Stimulated activated effector memory CD8-positive, alpha-beta T cell treated with anti-CD3 and anti-CD28 coated beads, Interleukin-12 subunit alpha, Interleukin-12 subunit beta, amount 100 ng/mL, for 72 hours (primary cell): ENCODE results near the gene TSPAN16.

ENCODE experiments used
- ATAC-seq: fragments of 150-1000 bp; cut with Tn5 transposase; 2 replicates; pipeline ENCODE4 v1.10.0; 2021
- DNase-seq, 2 donors: peaks; one replicate each; pipeline ENCODE4 v3.0.0; 2021 to 2022; ENCODE audit warnings: low spot score in 2 of 2
- H3K27ac Mint-ChIP-seq: one replicate; pipeline ENCODE4 v1.8.0; 2022; ENCODE audit warnings: mild to moderate bottlenecking, mixed read lengths
- H3K36me3 Mint-ChIP-seq: one replicate; pipeline ENCODE4 v1.8.0; 2022; ENCODE audit warnings: mild to moderate bottlenecking, mixed read lengths
- H3K4me1 Mint-ChIP-seq: one replicate; pipeline ENCODE4 v1.8.0; 2022; ENCODE audit warnings: mixed read lengths
- H3K4me3 Mint-ChIP-seq: one replicate; pipeline ENCODE4 v1.8.0; 2022; ENCODE audit warnings: mild to moderate bottlenecking, mixed read lengths
- H3K9me3 Mint-ChIP-seq: one replicate; pipeline ENCODE4 v1.8.0; 2022; ENCODE audit warnings: mixed read lengths

TSPAN16 gene

DNA sequence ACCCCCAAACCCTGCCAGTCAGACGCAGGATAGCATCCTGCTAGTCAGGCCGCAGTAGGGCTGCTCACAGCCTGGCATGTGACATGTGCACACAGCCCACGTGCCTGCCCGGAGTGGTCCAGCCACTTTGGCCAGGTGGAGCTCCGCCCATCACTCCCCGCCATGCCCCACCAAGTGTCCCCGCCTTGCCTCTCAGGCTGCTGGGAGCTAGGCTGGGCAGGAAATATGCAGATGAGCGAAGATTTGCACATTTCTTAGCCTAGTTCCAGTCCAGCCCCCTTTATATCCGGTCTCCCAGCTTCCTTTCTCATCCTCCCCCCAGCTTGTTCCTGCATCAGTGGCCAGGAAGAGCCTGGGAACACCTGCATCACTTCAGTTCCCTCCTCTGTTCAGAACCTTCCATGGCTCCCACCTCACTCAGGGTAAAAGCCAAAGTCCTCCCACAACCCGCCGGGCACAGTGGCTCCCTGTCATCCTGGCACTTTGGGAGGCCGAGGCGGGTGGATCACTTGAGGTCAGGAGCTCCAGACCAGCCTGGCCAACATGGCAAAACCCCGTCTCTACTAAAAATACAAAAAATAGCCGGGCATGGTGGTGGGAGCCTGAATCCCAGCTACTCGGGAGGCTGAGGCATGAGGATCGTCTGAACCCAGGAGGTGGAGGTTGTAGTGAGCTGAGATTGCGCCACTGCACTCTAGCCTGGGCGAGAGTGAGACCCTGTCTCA, 31.3 kb upstream of the TSPAN16 start:
- no peak overlapping the region for H3K4me3 Mint-ChIP-seq
- H3K9me3 Mint-ChIP-seq, result no peaks in the 10 kb centered on the region
- no peak overlapping the region for H3K27ac Mint-ChIP-seq
- H3K36me3 Mint-ChIP-seq, result no peaks in the 10 kb centered on the region
- no peaks in the 10 kb centered on the region for H3K4me1 Mint-ChIP-seq
- ATAC-seq (no peak), DNase-seq (no peak)

- ATAC-seq, result no peak
Observed at GRCh38 chr19:11265177-11265784, 30.7 kb upstream of the TSPAN16 start.

GRCh38 chr19:11265785-11266236, 30.1 kb upstream of the TSPAN16 start:
- DNase-seq (no peak), ATAC-seq (no peak)
- H3K27ac Mint-ChIP-seq, result no peak overlapping the region

More at GRCh38 chr19:11265177-11265784, 30.7 kb upstream of the TSPAN16 start:
- no peak for DNase-seq
- no peaks in the 10 kb centered on the region for H3K36me3 Mint-ChIP-seq
- no peaks in the 10 kb centered on the region for H3K4me1 Mint-ChIP-seq
- no peak overlapping the region for H3K27ac Mint-ChIP-seq
- H3K9me3 Mint-ChIP-seq, result no peaks in the 10 kb centered on the region
- H3K4me3 Mint-ChIP-seq, result no peak overlapping the region

GRCh38 chr19:11267316-11268085, 28.5 kb upstream of the TSPAN16 start:
- H3K4me1 Mint-ChIP-seq, result no peaks in the 10 kb centered on the region
- H3K36me3 Mint-ChIP-seq, result no peaks in the 10 kb centered on the region
- H3K9me3 Mint-ChIP-seq, result no peaks in the 10 kb centered on the region
- peak overlapping the region; percentile 69 for H3K27ac Mint-ChIP-seq
- ATAC-seq (no peak), DNase-seq (no peak)
- no peak overlapping the region for H3K4me3 Mint-ChIP-seq

More at GRCh38 chr19:11265785-11266236, 30.1 kb upstream of the TSPAN16 start:
- Mint-ChIP-seq H3K4me3 (no peak overlapping the region), H3K9me3 (no peaks in the 10 kb centered on the region), H3K4me1 (no peaks in the 10 kb centered on the region), H3K36me3 (no peaks in the 10 kb centered on the region)

GRCh38 chr19:11268783-11269267, 27.1 kb upstream of the TSPAN16 start:
- Mint-ChIP-seq H3K4me3 (no peak overlapping the region), H3K27ac (no peak overlapping the region), H3K9me3 (no peaks in the 10 kb centered on the region), H3K4me1 (no peaks in the 10 kb centered on the region), H3K36me3 (no peaks in the 10 kb centered on the region)
- no peak for DNase-seq
- no peak for ATAC-seq

DNA sequence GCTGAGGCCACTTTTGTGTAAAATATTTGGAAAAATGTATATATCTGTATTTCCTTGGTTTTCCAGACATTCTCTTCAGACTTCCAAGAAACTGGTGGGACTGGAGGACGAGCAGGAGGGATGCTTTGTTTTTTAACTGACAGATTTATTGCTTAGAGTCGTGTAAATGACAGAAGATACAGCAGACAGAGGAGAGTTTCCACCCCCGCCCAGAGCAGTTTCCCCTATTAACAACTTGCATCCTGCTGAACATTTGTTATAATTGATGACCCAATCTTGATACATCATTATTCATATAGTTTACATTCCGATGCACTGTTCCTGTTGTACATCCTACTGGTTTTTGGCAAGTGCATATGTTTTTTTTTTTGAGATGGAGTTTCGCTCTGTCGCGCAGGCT, 26.6 kb upstream of the TSPAN16 start:
- ATAC-seq, result no peak
- Mint-ChIP-seq H3K4me1 (no peaks in the 10 kb centered on the region), H3K36me3 (no peaks in the 10 kb centered on the region), H3K9me3 (no peaks in the 10 kb centered on the region), H3K27ac (no peak overlapping the region), H3K4me3 (no peak overlapping the region)
- DNase-seq, result no peak

GRCh38 chr19:11273296-11273695, 22.7 kb upstream of the TSPAN16 start:
- Mint-ChIP-seq H3K9me3 (no peaks in the 10 kb centered on the region), H3K4me1 (no peaks in the 10 kb centered on the region), H3K36me3 (no peaks in the 10 kb centered on the region), H3K4me3 (no peak overlapping the region), H3K27ac (no peak overlapping the region)
- ATAC-seq (no peak), DNase-seq (no peak)

GRCh38 chr19:11273989-11274388, 22.0 kb upstream of the TSPAN16 start:
- no peak for ATAC-seq
- no peaks in the 10 kb centered on the region for H3K36me3 Mint-ChIP-seq
- no peaks in the 10 kb centered on the region for H3K9me3 Mint-ChIP-seq
- no peaks in the 10 kb centered on the region for H3K4me1 Mint-ChIP-seq
- no peak overlapping the region for H3K4me3 Mint-ChIP-seq
- DNase-seq, result no peak
- no peak overlapping the region for H3K27ac Mint-ChIP-seq

DNA sequence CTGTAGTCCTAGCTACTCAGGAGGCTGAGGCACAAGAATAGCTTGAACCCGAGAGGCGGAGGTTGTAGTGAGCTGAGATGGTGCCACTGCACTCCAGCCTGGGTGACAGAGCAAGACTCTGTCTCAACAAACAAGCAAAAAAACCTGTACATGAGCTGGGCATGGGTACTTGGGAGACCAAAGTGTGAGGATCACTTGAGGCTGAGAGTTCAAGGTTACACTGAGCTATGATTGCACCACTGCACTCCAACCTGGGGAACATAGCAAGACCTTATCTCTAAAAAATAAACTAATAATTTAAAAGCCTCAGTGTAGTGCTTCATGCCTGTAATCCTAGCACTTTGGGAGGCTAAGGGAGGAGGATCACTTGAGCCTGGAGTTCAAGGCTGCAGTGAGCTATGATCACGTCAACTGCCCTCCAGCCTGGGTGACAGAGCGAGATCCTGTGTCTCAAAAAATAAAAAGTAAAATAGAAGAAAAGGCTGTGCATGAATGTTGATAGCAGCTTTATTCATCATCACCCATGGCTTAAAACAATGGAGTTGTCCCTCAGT, 21.4 kb upstream of the TSPAN16 start:
- peaks cover 1% of the 10 kb centered on the region for H3K9me3 Mint-ChIP-seq
- no peak overlapping the region for H3K27ac Mint-ChIP-seq
- H3K4me1 Mint-ChIP-seq, result peaks cover 5% of the 10 kb centered on the region
- H3K4me3 Mint-ChIP-seq, result no peak overlapping the region
- no peaks in the 10 kb centered on the region for H3K36me3 Mint-ChIP-seq
- ATAC-seq, result no peak
- DNase-seq, result no peak

GRCh38 chr19:11278670-11279069, 17.3 kb upstream of the TSPAN16 start:
- peaks cover 3% of the 10 kb centered on the region for H3K9me3 Mint-ChIP-seq
- no peaks in the 10 kb centered on the region for H3K36me3 Mint-ChIP-seq
- H3K4me3 Mint-ChIP-seq, result no peak overlapping the region
- ATAC-seq, result no peak
- H3K4me1 Mint-ChIP-seq, result peaks cover 8% of the 10 kb centered on the region
- DNase-seq, result no peak
- H3K27ac Mint-ChIP-seq, result no peak overlapping the region

DNA sequence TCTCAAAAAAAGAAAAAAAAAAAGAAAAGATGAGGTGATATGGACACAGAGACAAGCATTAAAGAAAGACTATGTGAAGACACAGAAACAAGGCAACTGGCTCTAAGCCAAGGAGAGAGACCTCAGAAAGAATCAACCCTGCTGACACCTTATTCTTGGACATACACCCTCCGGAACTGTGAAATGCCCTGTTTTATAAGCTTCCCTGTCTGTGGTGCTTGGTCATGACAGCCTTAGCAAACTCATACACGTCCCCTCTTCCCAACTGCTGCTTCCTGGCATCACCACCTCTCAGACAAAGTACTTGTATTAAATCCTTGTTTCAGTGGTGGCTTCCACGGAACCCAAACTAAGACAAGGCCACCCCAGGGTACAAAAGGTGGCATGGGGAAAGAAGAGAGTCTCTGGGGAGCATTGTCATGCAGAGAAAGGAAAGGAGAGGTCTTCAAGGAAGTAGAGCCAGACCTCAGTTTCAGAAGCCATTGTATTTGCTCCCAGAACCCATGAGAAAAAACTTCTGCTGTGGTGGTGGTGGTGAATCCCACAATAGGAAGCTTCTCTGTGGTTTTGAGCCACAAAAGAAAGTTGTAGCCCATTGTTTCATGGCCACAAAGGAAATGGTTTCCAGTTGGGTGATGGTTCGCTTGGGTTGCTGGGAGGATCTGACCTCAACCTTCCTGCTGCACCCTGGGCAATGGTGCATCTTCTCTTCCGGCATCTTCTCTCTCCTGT, 16.3 kb upstream of the TSPAN16 start:
- H3K27ac Mint-ChIP-seq, result no peak overlapping the region

DNA sequence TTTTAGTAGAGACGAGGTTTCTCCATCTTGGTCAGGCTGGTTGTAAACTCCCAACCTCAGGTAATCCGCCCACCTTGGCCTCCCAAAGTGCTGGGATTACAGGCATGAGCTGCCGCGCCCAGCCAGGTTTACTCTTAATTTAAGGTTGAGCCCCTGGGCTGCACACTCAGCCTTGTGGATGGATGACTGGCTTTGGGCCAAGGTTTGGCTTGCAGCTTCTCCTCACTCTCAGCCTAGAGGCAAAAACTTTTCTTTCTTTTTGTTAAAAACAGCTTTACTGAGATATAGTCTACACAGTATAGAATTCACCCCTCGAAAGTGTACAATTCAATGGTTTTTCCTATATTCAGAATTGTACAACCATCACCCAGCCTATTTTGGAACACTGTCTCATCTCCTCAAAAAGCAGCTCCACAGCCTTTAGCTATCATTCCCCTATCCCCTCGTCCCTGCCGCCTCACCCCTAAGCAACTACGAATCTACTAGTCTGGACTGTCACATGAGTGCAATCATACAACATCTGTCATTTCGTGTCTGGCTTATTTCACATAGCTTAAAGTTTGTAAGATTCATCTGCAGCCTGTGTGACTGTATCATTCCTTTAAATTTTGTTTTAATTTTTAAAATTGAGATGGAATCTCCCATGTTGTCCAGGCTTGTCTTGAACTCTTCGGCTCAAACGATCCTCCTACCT, 14.5 kb upstream of the TSPAN16 start:
- Mint-ChIP-seq H3K27ac (no peak overlapping the region), H3K4me3 (no peak overlapping the region)

More for the DNA sequence above, 16.3 kb upstream of the TSPAN16 start:
- H3K9me3 Mint-ChIP-seq, result peaks cover 3% of the 10 kb centered on the region
- H3K4me3 Mint-ChIP-seq, result peak overlapping the region; percentile 33
- H3K36me3 Mint-ChIP-seq, result no peaks in the 10 kb centered on the region
- peaks cover 8% of the 10 kb centered on the region for H3K4me1 Mint-ChIP-seq
- DNase-seq (peak in 1 of 2 donors; percentile 58), ATAC-seq (peak; percentile 65)

DNA sequence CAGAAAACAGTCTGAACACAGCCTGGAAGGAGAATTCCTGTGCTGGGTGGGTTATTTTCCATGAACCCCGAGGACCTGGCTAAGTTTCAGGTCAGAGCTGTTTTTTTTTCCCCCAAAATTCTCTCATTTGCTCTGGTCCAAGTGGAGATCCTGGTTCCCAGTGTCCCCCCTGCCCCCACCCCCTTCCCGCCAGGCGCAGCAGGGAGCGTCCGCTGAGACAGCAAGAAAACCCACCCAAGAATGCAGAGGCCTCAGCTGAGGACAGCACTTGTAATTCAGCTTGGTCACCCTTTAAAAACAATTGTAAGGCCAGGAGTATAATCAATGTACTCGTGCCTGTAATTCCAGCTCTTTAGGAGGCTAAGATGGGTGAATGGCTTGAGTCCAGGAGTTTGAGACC, 11.4 kb upstream of the TSPAN16 start:
- Mint-ChIP-seq H3K4me3 (no peak overlapping the region), H3K27ac (no peak overlapping the region), H3K4me1 (peaks cover 4% of the 10 kb centered on the region), H3K9me3 (peaks cover 2% of the 10 kb centered on the region), H3K36me3 (no peaks in the 10 kb centered on the region)
- DNase-seq (no peak), ATAC-seq (no peak)

More for the DNA sequence above, 14.5 kb upstream of the TSPAN16 start:
- ATAC-seq (no peak), DNase-seq (no peak)
- Mint-ChIP-seq H3K9me3 (peaks cover 3% of the 10 kb centered on the region), H3K4me1 (peaks cover 8% of the 10 kb centered on the region), H3K36me3 (no peaks in the 10 kb centered on the region)

- no peak overlapping the region for H3K4me3 Mint-ChIP-seq
- DNase-seq (no peak), ATAC-seq (no peak)
- no peaks in the 10 kb centered on the region for H3K36me3 Mint-ChIP-seq
- no peak overlapping the region for H3K27ac Mint-ChIP-seq
- H3K9me3 Mint-ChIP-seq, result no peaks in the 10 kb centered on the region
- no peaks in the 10 kb centered on the region for H3K4me1 Mint-ChIP-seq
Observed at GRCh38 chr19:11286312-11286974, 9.5 kb upstream of the TSPAN16 start.
